DMS 273 (cell line): ENCODE data around the gene ZGRF1.
"Not testable (repeated sequence)": the region's sequence is repeated elsewhere in the genome, so short reads cannot be mapped to it uniquely, and the experiment has no call there.

Experiments
- DNase-seq: peaks from one replicate; lab custom pipeline; 2025; ENCODE audit not compliant: unreplicated experiment; lab: John Stamatoyannopoulos, UW

ZGRF1 gene

GRCh38 chr4:112516471-112517066 is 120.1 kb downstream of the ZGRF1 start:
- DNase-seq = peak; percentile 71

GRCh38 chr4:112516066-112516470 is 120.6 kb downstream of the ZGRF1 start, which contains the start of gene NEUROG2:
NEUROG2 (minus strand) TSS chr4:112516180; CDS start chr4:112515475, 705 bp downstream.
- DNase-seq = no peak

- DNase-seq = peak; percentile 80
Observed at GRCh38 chr4:112515198-112516065, 121.3 kb downstream of the ZGRF1 start.

GRCh38 chr4:112514647-112515197 is 122.0 kb downstream of the ZGRF1 start:
- DNase-seq = peak; percentile 78

- DNase-seq = peak; percentile 42
Observed at GRCh38 chr4:112513971-112514646, 122.6 kb downstream of the ZGRF1 start.

GRCh38 chr4:112511803-112512118 is 124.9 kb downstream of the ZGRF1 start:
- no peak for DNase-seq

- DNase-seq = no peak
Observed at GRCh38 chr4:112511093-112511802, 125.5 kb downstream of the ZGRF1 start.

GRCh38 chr4:112510291-112511092 is 126.2 kb downstream of the ZGRF1 start:
- DNase-seq = peak; percentile 28

- DNase-seq = peak; percentile 56
Observed at GRCh38 chr4:112509243-112510141, 127.2 kb downstream of the ZGRF1 start.

GRCh38 chr4:112508356-112508755 is 128.4 kb downstream of the ZGRF1 start:
- no peak for DNase-seq

- DNase-seq = no peak
Observed at GRCh38 chr4:112504807-112505206, 131.9 kb downstream of the ZGRF1 start.

GRCh38 chr4:112502871-112503270 is 133.8 kb downstream of the ZGRF1 start:
- no peak for DNase-seq

GRCh38 chr4:112492321-112492720 is 144.4 kb downstream of the ZGRF1 start:
- no peak for DNase-seq

GRCh38 chr4:112490808-112491207 is 145.9 kb downstream of the ZGRF1 start:
- not testable (repeated sequence) for DNase-seq
